A204.1 (cell line): ENCODE measurements around the gene CD2AP.
A peak's percentile ranks its signal among the peaks of the same experiment; 100 is the strongest.
"Not testable (repeated sequence)": the region's sequence is repeated elsewhere in the genome, so short reads cannot be mapped to it uniquely, and the experiment has no call there.

Experiments
- FAIRE-seq: peaks from 2 replicates; lab custom pipeline; 2012; peaks lifted over from hg19 to GRCh38; lab: Jason Lieb, UNC

Gene CD2AP

DNA sequence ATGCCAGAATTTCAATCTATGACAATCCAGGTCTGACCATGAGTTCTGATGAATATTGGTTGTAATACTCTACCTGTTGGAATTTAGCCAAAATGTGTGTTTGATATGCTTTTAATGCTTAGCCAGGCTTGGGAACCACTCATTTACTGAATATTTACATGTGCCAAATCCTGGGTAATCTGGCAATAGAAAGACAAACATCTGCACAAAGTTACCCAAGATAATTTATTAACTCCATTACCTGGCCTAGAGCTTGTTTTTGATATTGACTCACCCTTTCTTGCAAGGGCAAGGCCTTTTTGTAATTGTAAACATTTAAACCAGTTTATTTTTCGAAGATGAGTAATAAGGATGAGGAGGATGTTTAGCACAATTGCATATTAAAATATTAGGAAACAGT, 13.5 kb upstream of the CD2AP start:
- no peak for FAIRE-seq

DNA sequence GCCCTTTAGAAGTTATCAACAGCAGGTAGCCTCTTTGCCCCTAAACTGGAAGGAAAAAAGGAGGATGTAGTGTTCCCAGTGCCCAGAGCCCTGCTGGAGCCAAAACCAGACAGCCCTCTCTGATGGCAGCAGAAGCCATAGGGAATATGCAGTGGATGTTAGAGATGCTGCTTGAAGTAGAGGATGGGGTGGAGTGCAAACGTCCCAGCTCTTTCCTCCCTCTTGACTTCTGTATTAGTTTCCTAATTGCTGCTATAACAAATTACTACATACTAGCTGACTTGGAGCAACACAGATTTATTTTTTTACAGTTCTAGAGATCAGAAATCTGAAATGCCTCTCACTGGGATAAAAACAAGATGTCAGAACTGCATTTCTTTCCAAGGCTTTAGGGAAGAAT, 12.5 kb upstream of the CD2AP start:
- FAIRE-seq, result no peak

- no peak for FAIRE-seq
Measured at GRCh38 chr6:47471911-47472310, 5.7 kb upstream of the CD2AP start.

GRCh38 chr6:47473791-47474346, 3.7 kb upstream of the CD2AP start:
- FAIRE-seq, result no peak

DNA sequence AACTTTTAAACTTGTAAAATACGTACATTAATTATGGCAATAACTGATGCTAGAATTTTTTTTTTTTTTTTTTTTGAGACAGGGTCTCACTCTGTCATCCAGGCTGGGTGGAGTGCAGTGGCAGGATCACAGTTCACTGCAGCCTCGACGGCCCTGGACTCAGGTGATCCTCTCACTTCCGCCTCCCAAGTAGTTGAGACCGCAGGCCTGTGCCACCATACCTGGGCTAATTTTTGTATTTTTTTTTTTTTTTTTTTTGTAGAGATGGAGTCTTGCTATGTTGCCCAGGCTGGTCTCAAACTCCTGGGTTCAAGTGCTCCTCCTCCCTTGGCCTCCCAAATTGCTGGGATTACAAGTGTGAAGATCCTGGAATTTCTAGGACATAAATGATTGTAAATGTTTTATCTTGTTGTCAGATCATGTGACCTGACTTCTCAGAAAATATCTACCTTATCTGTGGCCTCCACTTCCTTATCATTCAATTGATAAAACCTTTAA, 2.2 kb upstream of the CD2AP start:
- FAIRE-seq, result no peak

DNA sequence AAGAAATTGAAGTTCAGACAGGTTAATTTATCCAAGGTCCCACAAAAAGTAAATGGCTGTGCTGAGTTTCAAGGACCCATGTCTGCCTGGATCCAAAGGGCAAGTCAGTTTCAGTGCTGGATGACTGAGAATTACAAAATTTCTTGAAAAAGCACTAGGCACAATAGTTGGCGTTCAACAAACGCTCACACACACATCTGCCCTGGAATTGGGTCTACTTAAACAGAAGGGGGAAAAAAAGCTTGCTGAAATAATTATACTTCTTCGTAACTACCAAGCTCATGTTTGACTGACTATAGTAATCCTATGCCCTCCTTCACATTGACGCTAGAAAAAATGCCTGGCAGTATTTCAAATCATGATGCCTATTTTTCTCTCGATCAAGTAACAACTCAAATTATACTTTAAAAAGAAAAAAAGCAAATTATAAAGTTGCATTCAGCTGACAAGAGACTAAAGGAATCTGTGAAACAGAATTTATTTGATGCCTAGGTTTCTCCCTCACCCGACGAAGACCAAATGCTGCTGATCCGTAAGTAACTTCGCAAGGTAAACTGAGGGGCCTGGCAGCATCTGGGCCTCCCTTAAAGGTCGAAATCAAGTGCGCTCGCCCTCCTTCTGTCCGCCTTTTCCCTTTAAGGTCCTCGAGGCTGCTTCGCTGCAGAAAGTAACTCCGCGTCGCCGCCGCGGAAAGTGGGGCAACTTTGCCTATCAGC, 650 bp upstream of the CD2AP start:
- no peak for FAIRE-seq

GRCh38 chr6:47478233-47479139, 897 bp downstream of the CD2AP start:
- FAIRE-seq, result no peak

DNA sequence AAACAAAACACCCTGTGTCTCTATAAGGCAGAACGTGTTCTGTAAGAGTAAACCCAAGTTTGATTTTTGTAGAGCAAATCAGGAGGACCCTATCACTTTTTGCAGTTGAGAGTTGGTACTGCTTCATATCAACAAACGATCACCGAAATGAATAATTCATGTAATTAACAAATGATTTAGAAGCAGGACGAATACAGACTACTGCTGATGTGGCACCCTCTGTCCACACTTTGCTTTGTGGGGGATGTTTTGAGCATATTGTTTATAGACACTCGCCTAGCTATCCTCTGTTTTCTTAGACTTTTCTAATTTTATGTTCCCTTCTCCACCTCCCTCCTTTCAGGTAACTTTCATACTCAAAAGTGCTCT, 1.5 kb downstream of the CD2AP start:
- FAIRE-seq, result no peak

DNA sequence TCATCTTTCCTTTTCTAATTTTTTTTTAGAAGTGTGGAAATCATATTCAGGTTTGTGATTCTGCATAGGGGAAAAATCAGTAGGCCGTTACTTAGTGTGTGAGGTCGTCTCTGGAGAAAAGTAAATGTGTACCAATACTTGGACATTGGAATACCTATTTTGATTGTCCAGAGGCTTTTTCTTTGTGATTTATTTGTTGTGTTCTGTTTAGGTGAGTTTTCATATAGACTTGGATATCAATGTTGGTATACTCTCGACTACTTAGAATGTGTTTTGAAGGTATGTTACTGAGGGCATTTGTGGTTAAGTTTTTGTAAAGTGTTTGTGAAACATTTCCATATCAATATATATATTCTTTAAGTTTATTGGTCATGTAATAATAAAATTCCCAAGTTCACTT, 2.3 kb downstream of the CD2AP start:
- no peak for FAIRE-seq

DNA sequence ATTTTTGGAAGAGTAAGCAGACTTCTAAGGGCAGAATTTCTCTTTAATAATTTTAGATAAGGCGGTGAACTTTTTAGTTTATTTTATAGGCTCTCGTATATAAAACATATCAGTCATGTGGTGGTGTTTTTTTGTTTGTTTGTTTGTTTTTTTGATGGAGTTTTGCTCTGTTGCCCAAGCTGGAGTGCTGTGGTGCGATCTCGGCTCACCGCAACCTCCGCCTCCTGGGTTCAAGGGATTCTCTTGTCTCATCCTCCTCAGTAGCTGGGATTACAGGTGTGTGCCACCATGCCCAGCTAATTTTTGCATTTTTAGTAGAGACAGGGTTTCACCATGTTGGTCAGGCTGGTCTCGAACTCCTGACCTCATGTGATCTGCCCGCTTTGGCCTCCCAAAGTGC, 3.6 kb downstream of the CD2AP start:
- not testable (repeated sequence) for FAIRE-seq

DNA sequence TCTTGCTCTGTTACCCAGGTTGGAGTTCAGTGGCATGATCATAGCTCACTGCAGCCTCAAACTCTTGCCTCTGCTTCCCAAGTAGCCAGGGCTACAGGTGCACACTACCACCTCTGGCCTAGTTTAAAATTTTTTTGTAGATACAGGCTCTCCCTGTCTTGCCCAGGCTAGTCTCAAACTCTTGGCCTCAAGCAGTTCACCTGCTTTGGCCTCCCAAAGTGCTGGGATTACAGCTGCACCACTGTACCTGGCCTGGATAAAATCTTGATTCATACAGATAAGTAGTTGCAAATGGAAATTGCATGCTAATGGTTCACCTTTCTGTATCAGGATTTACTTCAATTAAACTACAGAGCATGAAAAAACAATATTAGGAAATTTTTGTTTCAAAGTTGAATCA, 4.2 kb downstream of the CD2AP start:
- no peak for FAIRE-seq

- no peak for FAIRE-seq
Measured at GRCh38 chr6:47483516-47483852, 5.9 kb downstream of the CD2AP start.

DNA sequence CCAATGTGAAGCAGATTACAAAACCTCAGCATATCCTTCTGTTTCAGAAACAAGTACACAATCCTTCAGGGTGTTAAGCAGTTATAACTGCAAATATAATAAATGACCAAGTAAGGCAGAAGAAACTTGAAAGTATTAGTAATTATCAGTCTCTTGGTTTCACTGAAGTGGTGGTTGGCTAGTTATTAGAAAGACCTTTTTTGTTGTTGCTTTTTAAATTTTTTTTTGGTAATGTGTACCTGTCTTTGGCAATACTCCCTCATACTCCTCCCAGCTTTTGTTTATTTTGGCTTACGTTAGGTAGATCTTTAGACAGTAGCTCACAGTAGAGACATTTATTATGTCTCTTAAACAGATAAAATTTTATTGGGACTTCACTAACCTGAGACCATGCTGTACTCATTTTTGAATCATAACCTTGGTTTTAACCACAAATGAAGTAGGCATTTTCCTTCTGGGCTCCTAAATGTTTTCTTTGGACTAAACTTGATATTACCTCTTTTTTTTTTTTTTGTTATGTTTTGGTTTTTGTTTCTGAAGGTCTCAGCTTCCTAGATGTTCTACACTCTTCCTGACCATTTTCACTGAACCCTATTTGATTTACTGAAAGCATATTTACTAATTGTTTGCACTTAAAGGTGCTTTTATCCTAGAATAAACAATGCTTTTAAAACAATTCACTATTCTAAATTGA, 6.4 kb downstream of the CD2AP start:
- FAIRE-seq, result no peak

DNA sequence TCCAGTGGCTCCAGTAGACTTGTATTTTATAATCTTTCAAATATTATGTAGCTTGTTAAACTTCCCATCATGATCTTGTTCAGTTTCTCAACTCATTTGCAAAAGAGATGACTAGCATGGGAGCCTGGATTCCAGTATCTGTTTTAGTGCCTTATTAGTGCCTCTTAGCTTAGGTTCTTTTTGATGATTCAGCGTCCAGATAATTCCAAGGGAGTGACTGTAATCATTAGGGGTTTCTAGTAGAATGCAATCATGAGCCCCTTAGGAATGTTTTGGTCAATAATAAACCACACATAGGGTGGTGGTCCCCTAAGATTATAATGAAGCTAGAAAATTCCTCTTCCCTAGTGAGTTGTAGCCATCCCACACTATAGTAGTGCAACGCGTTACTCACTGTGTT, 7.0 kb downstream of the CD2AP start:
- no peak for FAIRE-seq

DNA sequence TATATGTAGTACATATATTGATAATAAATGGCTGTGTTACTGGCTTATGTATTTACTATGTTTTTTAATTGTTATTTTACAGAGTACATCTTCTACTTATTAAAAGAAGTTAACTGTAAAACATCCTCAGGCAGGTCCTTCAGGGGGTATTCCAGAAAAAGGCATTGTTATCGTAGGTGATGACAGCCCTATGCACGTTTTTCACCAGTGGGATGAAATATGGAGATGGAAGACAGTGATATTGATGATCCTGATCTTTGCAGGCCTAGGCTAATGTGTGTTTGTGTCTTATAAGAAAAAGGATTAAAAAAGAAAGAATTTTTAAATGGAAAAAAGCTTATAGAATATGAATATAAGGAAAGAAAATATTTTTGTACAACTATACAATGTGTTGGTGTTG, 7.5 kb downstream of the CD2AP start:
- peak; percentile 30 for FAIRE-seq

DNA sequence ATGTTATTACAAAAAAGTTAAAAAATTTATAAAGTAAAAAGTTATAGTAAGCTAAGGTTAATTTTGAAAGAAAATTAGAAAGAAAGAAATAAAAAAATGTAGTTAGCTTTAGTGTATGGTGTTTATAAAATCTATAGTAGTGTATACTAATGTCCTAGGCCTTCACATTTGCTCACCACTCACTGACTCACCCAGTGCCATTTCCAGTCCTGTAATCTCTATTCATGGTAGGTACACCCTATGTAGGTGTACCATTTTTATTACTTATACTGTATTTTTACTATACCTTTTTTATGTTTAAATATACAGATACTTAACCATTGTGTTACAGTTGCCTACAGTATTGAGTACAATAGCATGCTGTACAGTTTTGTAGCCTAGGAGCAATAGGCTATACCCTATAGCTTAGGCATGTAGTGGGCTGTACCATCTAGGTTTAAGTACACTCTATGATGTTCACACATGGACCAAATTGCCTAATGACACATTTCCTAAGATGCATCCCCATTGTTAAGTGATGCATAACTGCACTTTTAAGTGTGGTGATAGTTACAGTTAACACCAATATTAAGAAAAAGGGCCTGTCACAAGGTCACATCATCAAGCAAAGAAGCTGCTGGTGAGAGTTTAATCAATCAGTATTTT, 8.0 kb downstream of the CD2AP start:
- FAIRE-seq, result no peak

- no peak for FAIRE-seq
Measured at GRCh38 chr6:47489995-47490394, 12.4 kb downstream of the CD2AP start.

DNA sequence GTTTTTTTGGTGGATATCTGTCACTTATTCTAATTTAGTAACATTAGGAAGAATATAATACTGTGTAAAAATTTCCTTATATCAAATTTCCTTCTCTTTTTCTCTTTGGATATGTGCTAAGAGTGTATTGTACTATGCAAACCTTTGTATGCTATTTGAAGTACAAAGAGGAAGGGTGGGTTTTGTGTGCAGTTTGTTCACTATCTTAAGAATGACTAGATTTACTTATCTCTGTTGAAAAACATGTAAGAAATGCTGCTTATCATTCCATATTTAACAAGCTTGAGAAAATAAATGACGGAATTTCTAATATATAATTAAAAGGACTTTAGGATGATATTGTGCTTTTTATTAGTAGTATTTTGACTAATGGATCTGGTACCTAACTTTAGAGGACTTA, 13.1 kb downstream of the CD2AP start:
- no peak for FAIRE-seq

DNA sequence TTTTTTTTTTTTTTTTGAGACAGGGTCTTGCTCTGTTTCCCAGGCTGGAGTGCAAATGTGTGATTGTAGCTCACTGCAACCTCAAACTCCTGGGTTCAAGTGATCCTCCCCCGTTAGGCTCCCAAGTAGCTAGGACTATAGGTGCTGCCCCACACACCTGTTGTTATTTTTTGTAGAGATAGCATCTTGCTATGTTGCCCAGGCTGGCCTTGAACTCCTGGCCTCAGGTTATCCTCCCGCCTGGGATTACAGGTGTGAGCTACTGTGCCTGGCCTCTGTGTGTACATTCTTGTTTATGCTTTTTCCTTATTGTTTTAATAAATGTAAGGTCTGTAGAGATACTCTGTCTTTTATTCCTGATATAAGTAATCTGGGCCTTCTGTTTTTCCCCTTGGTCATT, 14.8 kb downstream of the CD2AP start:
- no peak for FAIRE-seq

- no peak for FAIRE-seq
Measured at GRCh38 chr6:47495207-47495606, 17.6 kb downstream of the CD2AP start.

GRCh38 chr6:47495954-47496545, 18.5 kb downstream of the CD2AP start:
- FAIRE-seq, result no peak
